HCT116 (cell line): Measurements from ENCODE around the gene TENM3. TPM values are rescaled to one million over a fixed set of nuclear protein-coding genes. Genes with fewer than 3 reads are reported as not detected.

Experiments
- ATAC-seq: fragments of 200-7000 bp; cut with Tn5 transposase; 2 replicates; pipeline ENCODE4 v1.9.1; 2020; ENCODE audit warnings: mild to moderate bottlenecking, moderate library complexity
- BruUV-seq: library from RNA; stranded (reverse); fragments of 400-500 nt; replicated peaks from 2 replicates; lab custom pipeline; 2021; lab: Mats Ljungman, UMichigan
- CTCF ChIA-PET: fragments of 300-600 bp; sonication (Branson Sonifier 250); formaldehyde crosslinking; loops from one replicate; lab custom pipeline; 2021; ENCODE audit warnings: antibody characterized with exemption; lab: Charles Lee
- POLR2A ChIA-PET: fragments of 300-600, 350-600 bp; sonication (Branson Sonifier 250); formaldehyde crosslinking; loops from one replicate; lab custom pipeline; 2021; ENCODE audit warnings: antibody characterized with exemption; lab: Charles Lee
- RAD21 ChIA-PET, 2 experiments: fragments of 300-600 bp; sonication (Branson Sonifier 250); formaldehyde crosslinking; loops; one replicate each; lab custom pipeline; 2023; ENCODE audit warnings: low total read pairs in 2 of 2; ENCODE audit not compliant: uncharacterized antibody in 2 of 2, unreplicated experiment in 2 of 2, low non-redundant PET in 1 of 2; lab: Charles Lee
- DNase-seq: peaks from one replicate; pipeline ENCODE4 v3.0.0-alpha.2; 2010; ENCODE audit warnings: low read depth, low spot score
- H2AFZ ChIP-seq: fragments of 200-600 bp; shearing (Covaris generic), sonication (generic); 2 replicates; pipeline ENCODE4 v1.6.1; 2017; ENCODE audit warnings: low read depth, mixed run types, mixed read lengths, antibody characterized with exemption, low read length; ENCODE audit not compliant: poor library complexity, severe bottlenecking
- H3K27ac ChIP-seq: 2 replicates; pipeline ENCODE4 v1.5.1; 2012; ENCODE audit warnings: low read depth, low read length
- H3K27me3 ChIP-seq: fragments of 200-600 bp; sonication (generic); 2 replicates; pipeline ENCODE4 v1.6.1; 2016; ENCODE audit warnings: mixed run types, low read length, mixed read lengths; ENCODE audit not compliant: insufficient read depth
- H3K36me3 ChIP-seq, 2 experiments: fragments of 200-500 bp in 1 of 2; fragments of 200-600 bp in 1 of 2; sonication (Bioruptor generic) in 1 of 2; sonication (generic) in 1 of 2; 2 replicates each; pipeline versions ENCODE4 v1.5.1 to v1.6.1; 2014 to 2016; ENCODE audit warnings: low read length in 2 of 2, inconsistent platforms in 1 of 2, mixed read lengths in 1 of 2, mixed run types in 1 of 2; ENCODE audit not compliant: insufficient read depth in 2 of 2, control insufficient read depth in 1 of 2
- H3K4me1 ChIP-seq, 2 experiments: fragments of 200-600 bp in 1 of 2; sonication (generic) in 1 of 2; 2 replicates each; pipeline versions ENCODE4 v1.5.1 to v1.6.1; 2012 to 2017; ENCODE audit warnings: low read length in 2 of 2, inconsistent platforms in 1 of 2, mild to moderate bottlenecking in 1 of 2, mixed read lengths in 1 of 2, mixed run types in 1 of 2, moderate library complexity in 1 of 2; ENCODE audit not compliant: insufficient read depth in 2 of 2, control insufficient read depth in 1 of 2
- H3K4me2 ChIP-seq: fragments of 200-600 bp; sonication (generic); 2 replicates; pipeline ENCODE4 v1.6.1; 2017; ENCODE audit warnings: mixed run types, low read length, mixed read lengths
- H3K4me3 ChIP-seq, 2 experiments: fragments of 200-600 bp in 1 of 2; sonication (generic) in 1 of 2; replicated peaks in 1 of 2; 2 replicates each; pipeline ENCODE4 v1.5.1; 2011 to 2016; ENCODE audit warnings: low read length in 2 of 2, control low read depth in 1 of 2, low read depth in 1 of 2, mild to moderate bottlenecking in 1 of 2, mixed read lengths in 1 of 2, mixed run types in 1 of 2
- H3K79me2 ChIP-seq: fragments of 200-600 bp; sonication (generic); 2 replicates; pipeline ENCODE4 v1.6.1; 2017; ENCODE audit warnings: mild to moderate bottlenecking, mixed run types, low read length, moderate library complexity, mixed read lengths; ENCODE audit not compliant: insufficient read depth
- H3K9ac ChIP-seq: fragments of 200-600 bp; sonication (generic); 2 replicates; pipeline ENCODE4 v1.6.1; 2016; ENCODE audit warnings: low read length, mixed read lengths
- H3K9me2 ChIP-seq: fragments of 200-600 bp; sonication (generic), shearing (Covaris generic); 2 replicates; pipeline ENCODE4 v1.6.1; 2017; ENCODE audit warnings: mixed run types, mild to moderate bottlenecking, moderate library complexity; ENCODE audit not compliant: insufficient read depth
- H3K9me3 ChIP-seq, 2 experiments: fragments of 200-500 bp in 1 of 2; fragments of 200-600 bp in 1 of 2; sonication (Bioruptor generic) in 1 of 2; sonication (generic) in 1 of 2; 2 replicates each; pipeline ENCODE4 v1.6.1; 2014 to 2017; ENCODE audit warnings: low read length in 2 of 2, mixed read lengths in 2 of 2, inconsistent platforms in 1 of 2, low read depth in 1 of 2, mild to moderate bottlenecking in 1 of 2, mixed run types in 1 of 2, moderate library complexity in 1 of 2; ENCODE audit not compliant: control insufficient read depth in 1 of 2, insufficient read depth in 1 of 2
- H4K20me1 ChIP-seq: fragments of 200-600 bp; sonication (generic), shearing (Covaris generic); 2 replicates; pipeline ENCODE4 v1.6.1; 2017; ENCODE audit warnings: mixed run types, mild to moderate bottlenecking, moderate library complexity; ENCODE audit not compliant: insufficient read depth
- ATF3 ChIP-seq: IDR thresholded peaks from 2 replicates; pipeline ENCODE4 v1.6.1; 2012
- CBX3 ChIP-seq: IDR thresholded peaks from 2 replicates; pipeline ENCODE4 v1.6.1; 2012; ENCODE audit warnings: low read depth
- CEBPB ChIP-seq: IDR thresholded peaks from 2 replicates; pipeline ENCODE4 v1.6.1; 2012; ENCODE audit warnings: low read depth
- EGR1 ChIP-seq: IDR thresholded peaks from 2 replicates; pipeline ENCODE4 v1.6.1; 2012; ENCODE audit warnings: low read depth
- ELF1 ChIP-seq: IDR thresholded peaks from 2 replicates; pipeline ENCODE4 v1.6.1; 2012; ENCODE audit warnings: low read depth, borderline replicate concordance
- EZH2 ChIP-seq: fragments of 200-600 bp; sonication (generic); IDR thresholded peaks from 2 replicates; pipeline ENCODE4 v1.6.1; 2017; ENCODE audit warnings: antibody characterized with exemption, mixed run types
- EZH2phosphoT487 ChIP-seq: fragments of 200-600 bp; IDR thresholded peaks from 2 replicates; pipeline ENCODE4 v1.6.1; 2018; ENCODE audit warnings: antibody characterized with exemption, borderline replicate concordance
- JUND ChIP-seq: IDR thresholded peaks from 2 replicates; pipeline ENCODE4 v1.6.1; 2012
- MAX ChIP-seq: IDR thresholded peaks from 2 replicates; pipeline ENCODE4 v1.6.1; 2012
- POLR2A ChIP-seq: IDR thresholded peaks from 2 replicates; pipeline ENCODE4 v1.7.0; 2011; ENCODE audit warnings: borderline replicate concordance; ENCODE audit not compliant: insufficient read depth, insufficient read length; ENCODE audit errors: extremely low read depth
- POLR2AphosphoS5 ChIP-seq: IDR thresholded peaks from 2 replicates; pipeline ENCODE4 v1.6.1; 2011; ENCODE audit warnings: mild to moderate bottlenecking, low read depth, low read length, moderate library complexity
- RAD21 ChIP-seq: IDR thresholded peaks from 2 replicates; pipeline ENCODE4 v1.6.1; 2012; ENCODE audit warnings: low read depth, mild to moderate bottlenecking
- REST ChIP-seq: IDR thresholded peaks from 2 replicates; pipeline ENCODE4 v1.6.1; 2012; ENCODE audit warnings: low read depth
- SIN3A ChIP-seq: IDR thresholded peaks from 2 replicates; pipeline ENCODE4 v1.6.1; 2012; ENCODE audit warnings: low read depth
- SP1 ChIP-seq: IDR thresholded peaks from 2 replicates; pipeline ENCODE4 v1.6.1; 2012; ENCODE audit warnings: low read depth
- YY1 ChIP-seq: IDR thresholded peaks from 2 replicates; pipeline ENCODE4 v1.6.1; 2011; ENCODE audit warnings: low read length, low read depth, moderate library complexity, mild to moderate bottlenecking; ENCODE audit not compliant: insufficient replicate concordance; ENCODE audit errors: extremely low read depth
- ZBTB33 ChIP-seq: IDR thresholded peaks from 2 replicates; pipeline ENCODE4 v1.6.1; 2011; ENCODE audit warnings: mild to moderate bottlenecking, low read length, moderate library complexity; ENCODE audit not compliant: insufficient replicate concordance; ENCODE audit errors: extremely low read depth
- ZFX ChIP-seq: fragments of 450-650 bp; IDR thresholded peaks from 2 replicates; pipeline ENCODE4 v1.6.1; 2017
- ZNF274 ChIP-seq: fragments of 200-500 bp; sonication (Bioruptor generic); IDR thresholded peaks from 2 replicates; pipeline ENCODE4 v1.6.1; 2014; ENCODE audit warnings: mild to moderate bottlenecking, low read depth, low read length, inconsistent platforms
- intact Hi-C: fragments of 100-400 bp; cut with micrococcal nuclease; formaldehyde crosslinking; loops from 2 replicates; pipeline ENCODE4 v1.10.0; 2022
- total RNA-seq: library from RNA; stranded (reverse); gene quantifications from one replicate; pipeline ENCODE4 v1.2.1, GENCODE V29; 2021; ENCODE audit not compliant: unreplicated experiment

Gene TENM3
- total RNA-seq, 1 experiment from 2014 or later, result 0.54 TPM

- ATAC-seq, result no peak
- intact Hi-C loops, result no loop called here
Observed at GRCh38 chr4:182291597-182292270, 48.5 kb downstream of the TENM3 start.

More at GRCh38 chr4:182291597-182292270, 48.5 kb downstream of the TENM3 start:
- RAD21 ChIA-PET, result no interaction called here
- H3K36me3 ChIP-seq, result no peaks in the 10 kb centered on the region
- no peaks in the 10 kb centered on the region for H3K79me2 ChIP-seq
- H3K9me3 ChIP-seq, result no peaks in the 10 kb centered on the region
- no peak for TF ChIP-seq CBX3
- no peak for TF ChIP-seq ZNF274
- no peak for TF ChIP-seq ELF1
- no peak for TF ChIP-seq ATF3
- TF ChIP-seq MAX, result no peak
- no peak for TF ChIP-seq ZBTB33
- no peak for TF ChIP-seq SP1
- no peak for TF ChIP-seq EZH2
- no peak for TF ChIP-seq SIN3A
- no peak for TF ChIP-seq POLR2AphosphoS5
- no peak for TF ChIP-seq CEBPB
- no peak for TF ChIP-seq EZH2phosphoT487
- no peak for TF ChIP-seq POLR2A
- no peak for TF ChIP-seq JUND
- TF ChIP-seq ZFX, result no peak
- no peak for TF ChIP-seq REST
- no peak for TF ChIP-seq RAD21
- no peak for TF ChIP-seq EGR1
- TF ChIP-seq YY1, result no peak
- TF ChIP-seq, all 23 proteins: peak for 0
- Histone ChIP-seq H3K4me1 (no peaks in the 10 kb centered on the region), H3K27ac (no peak overlapping the region), H3K9me2 (no peaks in the 10 kb centered on the region), H3K9ac (no peak overlapping the region), H3K27me3 (0 out of 2 replicates have a peak, but pooled peaks cover 4% of the 10 kb centered on the region), H3K4me2 (no peak overlapping the region), H4K20me1 (no peaks in the 10 kb centered on the region), H3K4me3 (no peak overlapping the region), H2AFZ (no peak overlapping the region)
- CTCF ChIA-PET, result no interaction called here
- DNase-seq, result no peak
- no TSS peak for BruUV-seq
- POLR2A ChIA-PET, result no interaction called here
